Trophoblast cell (in vitro differentiated cells and primary cell): ENCODE results near the gene TCERG1L.

Source experiments
- DNase-seq, 2 donors: peaks; one replicate each; pipeline ENCODE4 v3.0.0-alpha.2; 2016
- H2AFZ ChIP-seq: 2 replicates; pipeline ENCODE4 v1.6.1; 2013; ENCODE audit warnings: low read length, moderate library complexity, mild to moderate bottlenecking; ENCODE audit not compliant: insufficient read depth, poor library complexity
- H2AK5ac ChIP-seq: 2 replicates; pipeline ENCODE4 v1.6.1; 2013; ENCODE audit warnings: mild to moderate bottlenecking, low read length
- H2BK120ac ChIP-seq: 2 replicates; pipeline ENCODE4 v1.6.1; 2013; ENCODE audit warnings: low read length, mild to moderate bottlenecking, moderate library complexity; ENCODE audit not compliant: insufficient read depth, poor library complexity
- H2BK12ac ChIP-seq: 2 replicates; pipeline ENCODE4 v1.6.1; 2013; ENCODE audit warnings: mild to moderate bottlenecking, low read length, moderate library complexity
- H2BK5ac ChIP-seq: 2 replicates; pipeline ENCODE4 v1.6.1; 2013; ENCODE audit warnings: low read length, low read depth, moderate library complexity, mild to moderate bottlenecking; ENCODE audit not compliant: poor library complexity
- H3K14ac ChIP-seq: 2 replicates; pipeline ENCODE4 v1.6.1; 2013; ENCODE audit warnings: mild to moderate bottlenecking, low read length
- H3K18ac ChIP-seq: 2 replicates; pipeline ENCODE4 v1.6.1; 2013; ENCODE audit warnings: mild to moderate bottlenecking, low read length
- H3K23ac ChIP-seq: 2 replicates; pipeline ENCODE4 v1.6.1; 2013; ENCODE audit warnings: low read length
- H3K27ac ChIP-seq: 2 replicates; pipeline ENCODE4 v1.5.1; 2013; ENCODE audit warnings: low read depth, mild to moderate bottlenecking, inconsistent platforms, low read length, moderate library complexity
- H3K27me3 ChIP-seq: 2 replicates; pipeline ENCODE4 v1.6.1; 2013; ENCODE audit warnings: inconsistent platforms, mild to moderate bottlenecking, low read length, moderate library complexity; ENCODE audit not compliant: insufficient read depth
- H3K36me3 ChIP-seq, 2 experiments: 1 replicate in 1 of 2; 2 replicates in 1 of 2; pipeline ENCODE4 v1.6.1; 2013; ENCODE audit warnings: low read length in 2 of 2, mild to moderate bottlenecking in 2 of 2, moderate library complexity in 1 of 2; ENCODE audit not compliant: insufficient read depth in 2 of 2, control insufficient read depth in 1 of 2
- H3K4ac ChIP-seq: 2 replicates; pipeline ENCODE4 v1.6.1; 2013; ENCODE audit warnings: low read depth, mild to moderate bottlenecking, low read length, moderate library complexity
- H3K4me1 ChIP-seq, 2 experiments: 1 replicate in 1 of 2; 2 replicates in 1 of 2; pipeline ENCODE4 v1.6.1; 2013; ENCODE audit warnings: low read length in 2 of 2, mild to moderate bottlenecking in 2 of 2, moderate library complexity in 1 of 2; ENCODE audit not compliant: insufficient read depth in 2 of 2, control insufficient read depth in 1 of 2
- H3K4me2 ChIP-seq: 2 replicates; pipeline ENCODE4 v1.6.1; 2013; ENCODE audit warnings: inconsistent platforms, mild to moderate bottlenecking, low read length, moderate library complexity
- H3K4me3 ChIP-seq: 2 replicates; pipeline ENCODE4 v1.5.1; 2013; ENCODE audit warnings: mild to moderate bottlenecking, low read depth, low read length, inconsistent platforms
- H3K79me1 ChIP-seq: one replicate; pipeline ENCODE4 v1.6.1; 2013; ENCODE audit warnings: low read length
- H3K79me2 ChIP-seq: 2 replicates; pipeline ENCODE4 v1.6.1; 2013; ENCODE audit warnings: low read length, mild to moderate bottlenecking; ENCODE audit not compliant: control insufficient read depth, insufficient read depth, poor library complexity
- H3K9ac ChIP-seq: 2 replicates; pipeline ENCODE4 v1.6.1; 2013; ENCODE audit warnings: mild to moderate bottlenecking, low read length
- H3K9me3 ChIP-seq: 2 replicates; pipeline ENCODE4 v1.6.1; 2013; ENCODE audit warnings: low read depth, mild to moderate bottlenecking, control low read depth, inconsistent platforms, low read length; ENCODE audit not compliant: insufficient read depth
- H4K12ac ChIP-seq: 2 replicates; pipeline ENCODE4 v1.6.1; 2013; ENCODE audit warnings: low read depth, mild to moderate bottlenecking, low read length, moderate library complexity
- H4K8ac ChIP-seq: 2 replicates; pipeline ENCODE4 v1.6.1; 2013; ENCODE audit warnings: low read depth, mild to moderate bottlenecking, low read length, moderate library complexity
- H4K91ac ChIP-seq: one replicate; pipeline ENCODE4 v1.6.1; 2013; ENCODE audit warnings: low read depth, mild to moderate bottlenecking, low read length, moderate library complexity
- WGBS: extraction: QIAGEN DNeasy Blood & Tissue Kit; methylation state at CpG from one replicate; pipeline ENCODE4 v1.1.7; 2013; ENCODE audit warnings: missing lambda C conversion rate; ENCODE audit not compliant: insufficient read length, insufficient coverage; ENCODE audit errors: extremely low coverage; 5-methylcytosine and 5-hydroxymethylcytosine counted together

The TCERG1L gene

DNA sequence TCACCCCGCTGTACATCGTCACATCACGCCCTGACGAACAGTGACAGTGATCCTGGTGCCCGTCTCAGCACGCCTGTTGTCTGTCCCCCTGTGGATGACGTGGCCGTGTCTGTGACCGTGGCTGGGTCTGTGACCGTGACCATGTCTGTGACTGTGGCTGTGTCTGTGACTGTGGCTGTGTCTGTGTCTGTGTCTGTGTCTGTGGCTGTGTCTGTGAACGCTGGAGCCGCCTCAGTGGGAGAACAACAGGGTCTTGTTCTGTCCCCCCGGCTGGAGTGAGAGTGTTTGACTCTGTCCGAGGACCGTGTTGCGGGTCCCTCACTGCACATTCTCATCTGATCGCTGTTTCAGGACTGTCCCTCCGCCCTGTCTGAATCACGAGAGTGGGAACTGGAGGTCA lies 202.2 kb downstream of the TCERG1L start:
- H2BK120ac ChIP-seq = no peak overlapping the region
- H3K27me3 ChIP-seq = no peaks in the 10 kb centered on the region
- DNase-seq = no peak
- no peak overlapping the region for H3K14ac ChIP-seq
- no peak overlapping the region for H3K18ac ChIP-seq
- H4K12ac ChIP-seq = no peak overlapping the region
- H3K23ac ChIP-seq = no peak overlapping the region
- H4K8ac ChIP-seq = no peak overlapping the region
- H3K4me2 ChIP-seq = no peak overlapping the region
- peaks cover 19 to 26% of the 10 kb centered on the region in 2 experiments for H3K36me3 ChIP-seq
- H3K9me3 ChIP-seq = peaks cover 29% of the 10 kb centered on the region
- H3K27ac ChIP-seq = no peak overlapping the region
- H3K9ac ChIP-seq = no peak overlapping the region
- H2AK5ac ChIP-seq = no peak overlapping the region
- H3K4me1 ChIP-seq = peaks cover 0 to 2% of the 10 kb centered on the region in 2 experiments
- no peak overlapping the region for H4K91ac ChIP-seq
- no peak overlapping the region for H2BK5ac ChIP-seq
- no peaks in the 10 kb centered on the region for H3K79me2 ChIP-seq
- no peak overlapping the region for H2BK12ac ChIP-seq
- H3K4ac ChIP-seq = no peak overlapping the region
- no CpG with 5 or more reads among the region's 19 CpGs for WGBS
- H2AFZ ChIP-seq = no peak overlapping the region
- no peak overlapping the region for H3K4me3 ChIP-seq
- H3K79me1 ChIP-seq = no peaks in the 10 kb centered on the region

DNA sequence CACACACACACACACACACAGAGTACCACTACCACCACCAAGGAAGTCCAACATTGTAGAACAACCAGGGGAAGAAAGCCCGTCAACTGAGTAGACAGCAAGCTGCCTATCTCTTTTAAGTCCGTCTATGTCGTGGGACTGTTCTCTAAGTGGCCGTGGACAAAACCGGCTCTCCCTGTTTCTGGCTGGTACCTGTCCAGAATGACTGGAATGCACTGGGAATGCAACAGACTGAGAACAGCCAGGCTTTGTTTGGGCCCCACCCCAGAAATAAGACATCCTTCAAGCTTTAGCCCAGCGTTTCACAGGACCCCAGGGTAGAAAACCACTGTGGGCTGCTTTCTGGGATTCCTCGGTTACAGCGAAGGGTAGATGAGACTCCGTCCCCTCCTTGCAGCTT lies 203.6 kb downstream of the TCERG1L start:
- no peak overlapping the region for H2BK12ac ChIP-seq
- H3K4me3 ChIP-seq = no peak overlapping the region
- no peak overlapping the region for H4K12ac ChIP-seq
- H3K9ac ChIP-seq = no peak overlapping the region
- no peak overlapping the region for H2BK5ac ChIP-seq
- no peak overlapping the region for H3K18ac ChIP-seq
- H3K79me2 ChIP-seq = no peaks in the 10 kb centered on the region
- no peak overlapping the region for H3K27ac ChIP-seq
- H3K4me1 ChIP-seq = peaks cover 0 to 2% of the 10 kb centered on the region in 2 experiments
- H3K9me3 ChIP-seq = peaks cover 29% of the 10 kb centered on the region
- no peak overlapping the region for H3K4me2 ChIP-seq
- no peaks in the 10 kb centered on the region for H3K79me1 ChIP-seq
- no peaks in the 10 kb centered on the region for H3K27me3 ChIP-seq
- no peak overlapping the region for H3K14ac ChIP-seq
- H4K91ac ChIP-seq = no peak overlapping the region
- no peak overlapping the region for H2AK5ac ChIP-seq
- H2AFZ ChIP-seq = no peak overlapping the region
- DNase-seq = peak; percentile 30 to 76
- no CpG with 5 or more reads among the region's 9 CpGs for WGBS
- no peak overlapping the region for H2BK120ac ChIP-seq
- H3K23ac ChIP-seq = no peak overlapping the region
- peaks cover 19 to 26% of the 10 kb centered on the region in 2 experiments for H3K36me3 ChIP-seq
- H3K4ac ChIP-seq = no peak overlapping the region
- no peak overlapping the region for H4K8ac ChIP-seq

DNA sequence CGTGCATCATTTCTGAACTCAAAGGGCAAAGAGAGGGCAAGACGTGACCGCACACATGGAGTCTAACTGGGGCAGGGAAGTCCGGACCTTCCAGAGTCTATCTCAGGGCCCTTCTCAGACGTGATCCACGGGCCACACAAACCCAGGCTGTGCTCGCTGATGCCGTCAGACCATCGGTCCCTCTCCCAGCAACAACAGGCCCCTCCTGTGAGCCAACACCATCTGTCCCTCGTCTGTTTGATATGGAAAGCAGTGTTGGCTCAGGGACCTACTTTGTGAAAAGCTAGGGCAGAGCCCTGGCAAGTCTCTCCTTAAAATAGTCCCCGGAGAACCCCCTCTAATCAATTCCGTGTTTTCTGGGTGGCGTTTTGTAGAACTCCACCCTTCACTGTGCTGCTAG lies 208.8 kb downstream of the TCERG1L start:
- Histone ChIP-seq H3K79me1 (no peaks in the 10 kb centered on the region), H4K91ac (no peak overlapping the region), H3K18ac (no peak overlapping the region), H3K27me3 (no peaks in the 10 kb centered on the region), H2BK5ac (no peak overlapping the region), H2AK5ac (no peak overlapping the region), H3K9ac (no peak overlapping the region), H3K9me3 (peaks cover 10% of the 10 kb centered on the region), H4K12ac (no peak overlapping the region), H3K4me3 (no peak overlapping the region), H3K79me2 (no peaks in the 10 kb centered on the region), H3K4ac (no peak overlapping the region), H3K27ac (no peak overlapping the region), H2BK120ac (no peak overlapping the region), H4K8ac (no peak overlapping the region), H3K23ac (no peak overlapping the region), H3K36me3 (peaks cover 5 to 6% of the 10 kb centered on the region in 2 experiments), H2AFZ (no peak overlapping the region), H3K4me1 (peaks cover 7 to 8% of the 10 kb centered on the region in 2 experiments), H2BK12ac (no peak overlapping the region), H3K4me2 (no peak overlapping the region), H3K14ac (no peak overlapping the region)
- WGBS = no CpG with 5 or more reads among the region's 13 CpGs
- no peak for DNase-seq

GRCh38 chr10:131102147-131102546 lies 209.4 kb downstream of the TCERG1L start:
- Histone ChIP-seq H3K9me3 (peaks cover 8% of the 10 kb centered on the region), H3K23ac (no peak overlapping the region), H2BK12ac (peak overlapping the region; percentile 42), H2AK5ac (no peak overlapping the region), H3K79me1 (no peaks in the 10 kb centered on the region), H3K9ac (no peak overlapping the region), H3K27ac (no peak overlapping the region), H2AFZ (no peak overlapping the region), H4K91ac (no peak overlapping the region), H2BK120ac (no peak overlapping the region), H3K14ac (peak overlapping the region; percentile 32), H3K4me1 (peaks cover 7% of the 10 kb centered on the region in 2 experiments), H4K12ac (no peak overlapping the region), H3K36me3 (peaks cover 2% of the 10 kb centered on the region in 2 experiments), H4K8ac (no peak overlapping the region), H3K4ac (no peak overlapping the region), H3K27me3 (no peaks in the 10 kb centered on the region), H3K4me2 (no peak overlapping the region), H2BK5ac (no peak overlapping the region), H3K79me2 (no peaks in the 10 kb centered on the region), H3K4me3 (no peak overlapping the region), H3K18ac (no peak overlapping the region)
- WGBS = no CpG with 5 or more reads among the region's 11 CpGs
- no peak for DNase-seq
